KMS-11 (cell line): ENCODE results near the gene ZNF408.

ENCODE experiments used
- H2AFZ ChIP-seq: fragments of 200-600 bp; sonication (generic); 2 replicates; pipeline ENCODE4 v1.6.1; 2016; ENCODE audit warnings: antibody characterized with exemption, mixed run types, low read depth
- H3K27ac ChIP-seq: fragments of 200-600 bp; sonication (generic); 2 replicates; pipeline ENCODE4 v1.6.1; 2016; ENCODE audit warnings: mild to moderate bottlenecking, mixed run types
- H3K27me3 ChIP-seq: fragments of 200-600 bp; sonication (generic); 2 replicates; pipeline ENCODE4 v1.6.1; 2017; ENCODE audit warnings: mild to moderate bottlenecking, low read depth, mixed run types, moderate library complexity; ENCODE audit not compliant: insufficient read depth
- H3K36me3 ChIP-seq: fragments of 200-600 bp; sonication (generic); 2 replicates; pipeline ENCODE4 v1.6.1; 2017; ENCODE audit warnings: mild to moderate bottlenecking, mixed run types; ENCODE audit not compliant: insufficient read depth
- H3K4me1 ChIP-seq: fragments of 200-600 bp; sonication (generic); 2 replicates; pipeline ENCODE4 v1.6.1; 2016; ENCODE audit warnings: mild to moderate bottlenecking, low read depth, mixed run types; ENCODE audit not compliant: poor library complexity, severe bottlenecking
- H3K4me2 ChIP-seq: fragments of 200-600 bp; sonication (generic); 2 replicates; pipeline ENCODE4 v1.7.0; 2016; ENCODE audit warnings: mild to moderate bottlenecking, mixed run types
- H3K4me3 ChIP-seq: fragments of 200-600 bp; sonication (generic); IDR thresholded peaks from 2 replicates; pipeline ENCODE4 v1.6.1; 2017; ENCODE audit warnings: low read depth, low read length, mixed read lengths; ENCODE audit not compliant: insufficient read depth
- H3K79me2 ChIP-seq: fragments of 200-600 bp; sonication (generic); 2 replicates; pipeline ENCODE4 v1.6.1; 2016; ENCODE audit warnings: low read depth, mixed run types; ENCODE audit not compliant: insufficient read depth
- H3K9ac ChIP-seq: fragments of 200-600 bp; sonication (generic); 2 replicates; pipeline ENCODE4 v1.6.1; 2016; ENCODE audit warnings: mild to moderate bottlenecking, mixed run types
- H4K20me1 ChIP-seq: fragments of 200-600 bp; sonication (generic); 2 replicates; pipeline ENCODE4 v1.6.1; 2016; ENCODE audit warnings: mild to moderate bottlenecking, mixed run types; ENCODE audit not compliant: insufficient read depth
- CTCF ChIP-seq: fragments of 200-600 bp; sonication (generic); conservative IDR thresholded peaks from 2 replicates; pipeline ENCODE4 v1.6.1; 2017; ENCODE audit warnings: low read depth, mild to moderate bottlenecking, antibody characterized with exemption, low read length, moderate library complexity, mixed read lengths

The ZNF408 gene

GRCh38 chr11:46719048-46719542, 18.3 kb downstream of the ZNF408 start, which contains the start of gene F2:
Gene F2 (plus strand): TSS chr11:46719213. CDS start chr11:46719236, 23 bp downstream.
- Histone ChIP-seq H3K27me3 (no peaks in the 10 kb centered on the region), H3K9ac (no peak within 1 kb of the TSS), H4K20me1 (no peaks in the 10 kb centered on the region), H3K4me2 (no peak within 1 kb of the TSS), H3K4me3 (no peak within 1 kb of the TSS), H3K36me3 (no peaks in the 10 kb centered on the region), H3K27ac (no peak within 1 kb of the TSS), H3K4me1 (peaks cover 4% of the 10 kb centered on the region), H2AFZ (peak within 1 kb of the TSS; percentile 49; the same call in 1 of the 2 replicates), H3K79me2 (no peaks in the 10 kb centered on the region)
- TF ChIP-seq CTCF = no peak

DNA sequence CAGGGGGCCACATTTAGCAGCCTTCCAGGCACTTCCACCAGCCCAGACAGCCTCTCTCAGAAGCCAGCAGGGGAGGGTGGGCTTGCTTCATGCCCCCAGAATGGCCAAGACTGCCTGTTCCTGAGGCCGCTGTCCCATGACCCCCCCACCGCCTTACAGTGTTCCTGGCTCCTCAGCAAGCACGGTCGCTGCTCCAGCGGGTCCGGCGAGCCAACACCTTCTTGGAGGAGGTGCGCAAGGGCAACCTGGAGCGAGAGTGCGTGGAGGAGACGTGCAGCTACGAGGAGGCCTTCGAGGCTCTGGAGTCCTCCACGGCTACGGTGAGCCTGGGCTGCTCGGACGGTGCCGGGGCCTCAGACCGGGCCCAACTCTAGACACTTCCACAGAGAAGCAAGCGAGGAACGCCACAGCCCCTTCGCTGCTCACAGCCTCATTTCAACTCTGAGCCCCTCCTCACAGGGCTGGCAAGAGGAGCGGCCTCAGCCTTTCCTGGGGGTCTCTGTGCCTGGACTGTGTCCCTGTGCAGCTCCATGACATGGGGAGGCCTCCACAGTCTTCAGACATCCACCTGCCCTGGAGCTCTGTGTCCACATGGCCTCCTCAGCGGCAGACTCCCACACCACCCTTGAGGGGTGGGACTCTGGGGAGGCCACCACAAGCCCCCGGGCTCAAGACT, 18.9 kb downstream of the ZNF408 start:
- H3K36me3 ChIP-seq = no peaks in the 10 kb centered on the region
- peaks cover 4% of the 10 kb centered on the region for H3K4me1 ChIP-seq
- H3K27me3 ChIP-seq = no peaks in the 10 kb centered on the region
- TF ChIP-seq CTCF = no peak
- no peak overlapping the region for H3K9ac ChIP-seq
- no peak overlapping the region for H3K4me2 ChIP-seq
- H3K27ac ChIP-seq = no peak overlapping the region
- no peak overlapping the region for H2AFZ ChIP-seq
- no peak overlapping the region for H3K4me3 ChIP-seq
- no peaks in the 10 kb centered on the region for H4K20me1 ChIP-seq
- no peaks in the 10 kb centered on the region for H3K79me2 ChIP-seq

DNA sequence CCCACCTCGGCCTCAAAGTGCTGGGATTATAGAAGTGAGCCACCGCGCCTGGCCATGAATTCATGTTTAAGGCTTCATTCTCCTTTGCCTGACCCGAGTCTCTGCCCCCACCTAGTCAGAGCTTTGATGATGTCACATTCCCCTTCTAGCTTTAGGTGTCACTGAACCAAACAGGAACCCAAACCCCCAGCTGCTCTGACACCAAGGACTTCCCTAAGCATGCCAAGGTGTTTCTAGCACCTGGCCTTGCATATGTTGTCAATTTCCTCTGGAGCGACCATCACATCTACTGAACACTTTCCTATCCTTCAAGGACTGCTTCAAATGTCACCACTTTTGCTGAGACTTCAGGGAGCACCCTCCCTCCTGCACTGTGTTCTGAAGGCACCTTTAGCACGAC, 20.5 kb downstream of the ZNF408 start:
- Histone ChIP-seq H3K27me3 (no peaks in the 10 kb centered on the region), H3K4me2 (no peak overlapping the region), H3K4me1 (peaks cover 4% of the 10 kb centered on the region), H3K4me3 (no peak overlapping the region), H3K27ac (no peak overlapping the region), H3K9ac (no peak overlapping the region), H3K36me3 (no peaks in the 10 kb centered on the region), H4K20me1 (no peaks in the 10 kb centered on the region), H2AFZ (no peak overlapping the region), H3K79me2 (no peaks in the 10 kb centered on the region)
- no peak for TF ChIP-seq CTCF

DNA sequence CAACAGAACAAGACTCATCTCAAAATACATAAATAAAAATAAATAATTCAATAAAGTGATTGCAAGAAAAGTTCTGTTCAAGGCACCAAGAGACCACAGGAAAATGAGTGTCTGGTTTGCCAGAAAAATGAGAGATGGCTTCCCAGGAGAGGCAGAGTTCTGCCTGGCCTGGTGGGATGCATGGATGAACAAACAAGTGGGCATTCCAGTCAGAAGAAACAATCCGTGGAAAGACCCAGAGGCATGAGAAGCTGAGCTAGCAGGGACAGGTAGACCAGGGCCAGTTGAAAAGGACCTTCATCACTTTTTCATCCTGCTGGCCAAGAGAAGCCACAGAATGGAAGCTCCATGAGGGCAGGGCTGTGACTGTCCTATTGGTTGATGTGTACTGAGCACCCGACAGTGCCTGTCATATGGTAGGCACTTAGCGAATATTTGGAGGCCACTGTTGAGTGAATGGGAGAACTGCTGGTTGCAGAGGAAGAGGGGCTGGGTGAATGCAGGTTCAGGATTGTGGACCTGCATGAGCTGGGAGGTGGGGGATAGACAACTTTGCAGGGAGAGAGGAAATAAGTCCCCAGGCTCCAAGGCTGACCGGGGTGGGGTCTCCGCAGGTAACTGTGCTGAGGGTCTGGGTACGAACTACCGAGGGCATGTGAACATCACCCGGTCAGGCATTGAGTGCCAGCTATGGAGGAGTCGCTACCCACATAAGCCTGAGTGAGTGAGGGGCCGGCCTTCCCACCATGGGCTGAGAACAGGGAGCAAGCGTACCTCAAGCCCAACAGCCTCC, 21.9 kb downstream of the ZNF408 start:
- Histone ChIP-seq H3K36me3 (no peaks in the 10 kb centered on the region), H3K4me1 (peaks cover 4% of the 10 kb centered on the region), H3K9ac (no peak overlapping the region), H3K4me2 (no peak overlapping the region), H3K79me2 (no peaks in the 10 kb centered on the region), H3K4me3 (no peak overlapping the region), H2AFZ (no peak overlapping the region), H3K27ac (no peak overlapping the region), H3K27me3 (no peaks in the 10 kb centered on the region), H4K20me1 (no peaks in the 10 kb centered on the region)
- TF ChIP-seq CTCF = no peak
